ENCODE data around the gene DRGX. TPM values are rescaled to one million over a fixed set of nuclear protein-coding genes. Genes with fewer than 3 reads are reported as not detected.

Gene DRGX
- total RNA-seq, 4 donors from 2014 or later: not detected

GRCh38 chr10:49357910-49358309, 38.0 kb downstream of the DRGX start:
- Histone ChIP-seq H3K36me3 (no peaks in the 10 kb centered on the region), H3K27me3 (no peaks in the 10 kb centered on the region), H3K4me3 (replicated peaks in 1 of 3) (no peak overlapping the region), H3K4me1 (no peaks in the 10 kb centered on the region), H3K9me3 (no peaks in the 10 kb centered on the region), H3K27ac (no peak overlapping the region)
- intact Hi-C loops (cut with DNase I): no loop called here
- TF ChIP-seq CTCF (IDR thresholded peaks at IDR 0.05) (no peak), POLR2A (IDR thresholded peaks at IDR 0.05) (no peak)
- 81 to 89% methylated on average over 2 of the region's 2 CpGs for WGBS, 2 donors
- no peak for DNase-seq

GRCh38 chr10:49356944-49357343, 38.9 kb downstream of the DRGX start:
- 89 to 92% methylated on average over 1 of the region's 1 CpG for WGBS, 2 donors
- Histone ChIP-seq H3K4me3 (replicated peaks in 1 of 3) (no peak overlapping the region), H3K27me3 (no peaks in the 10 kb centered on the region), H3K4me1 (no peaks in the 10 kb centered on the region), H3K27ac (no peak overlapping the region), H3K9me3 (no peaks in the 10 kb centered on the region), H3K36me3 (no peaks in the 10 kb centered on the region)
- TF ChIP-seq POLR2A (IDR thresholded peaks at IDR 0.05) (no peak), CTCF (IDR thresholded peaks at IDR 0.05) (no peak)
- no peak for DNase-seq
- intact Hi-C loops (cut with DNase I): no loop called here

GRCh38 chr10:49356181-49356580, 39.7 kb downstream of the DRGX start:
- intact Hi-C loops (cut with DNase I): no loop called here
- Histone ChIP-seq H3K27ac (no peak overlapping the region), H3K4me3 (replicated peaks in 1 of 3) (no peak overlapping the region), H3K36me3 (no peaks in the 10 kb centered on the region), H3K9me3 (no peaks in the 10 kb centered on the region), H3K4me1 (no peaks in the 10 kb centered on the region), H3K27me3 (no peaks in the 10 kb centered on the region)
- DNase-seq: no peak
- no peak for TF ChIP-seq CTCF (IDR thresholded peaks at IDR 0.05)
- TF ChIP-seq POLR2A (IDR thresholded peaks at IDR 0.05): no peak
- 91 to 93% methylated on average over 4 of the region's 4 CpGs for whole genome bisulfite sequencing, 2 donors

GRCh38 chr10:49355221-49355620, 40.7 kb downstream of the DRGX start:
- Histone ChIP-seq H3K9me3 (no peaks in the 10 kb centered on the region), H3K4me1 (no peaks in the 10 kb centered on the region), H3K4me3 (replicated peaks in 1 of 3) (no peak overlapping the region), H3K36me3 (no peaks in the 10 kb centered on the region), H3K27ac (no peak overlapping the region), H3K27me3 (no peaks in the 10 kb centered on the region)
- no peak for DNase-seq
- no peak for TF ChIP-seq POLR2A (IDR thresholded peaks at IDR 0.05)
- no peak for TF ChIP-seq CTCF (IDR thresholded peaks at IDR 0.05)
- intact Hi-C loops (cut with DNase I): no loop called here
- 89 to 92% methylated on average over 3 of the region's 3 CpGs for WGBS, 2 donors

- no peak for TF ChIP-seq POLR2A (IDR thresholded peaks at IDR 0.05)
- TF ChIP-seq CTCF (IDR thresholded peaks at IDR 0.05): no peak
- Histone ChIP-seq H3K36me3 (no peaks in the 10 kb centered on the region), H3K27ac (no peak overlapping the region), H3K4me1 (no peaks in the 10 kb centered on the region), H3K4me3 (replicated peaks in 1 of 3) (no peak overlapping the region), H3K9me3 (no peaks in the 10 kb centered on the region), H3K27me3 (no peaks in the 10 kb centered on the region)
- intact Hi-C loops (cut with DNase I): no loop called here
- no peak for DNase-seq
- 79 to 86% methylated on average over 3 of the region's 3 CpGs for WGBS, 2 donors
Observed at GRCh38 chr10:49354593-49354992, 41.3 kb downstream of the DRGX start.
